Mesenchymal stem cell (in vitro differentiated cells and primary cell): ENCODE data around the gene INVS.
"Not testable (repeated sequence)": the region's sequence is repeated elsewhere in the genome, so short reads cannot be mapped to it uniquely, and the experiment has no call there.

ENCODE experiments used
- DNase-seq: peaks from one replicate; pipeline ENCODE4 v3.0.0-alpha.2; 2013
- H2AFZ ChIP-seq: one replicate; pipeline ENCODE4 v1.6.1; 2013; ENCODE audit warnings: low read depth, mild to moderate bottlenecking, control low read depth, inconsistent platforms, low read length, moderate library complexity
- H2AK5ac ChIP-seq: 2 replicates; pipeline ENCODE4 v1.6.1; 2013; ENCODE audit warnings: low read length, moderate library complexity, mild to moderate bottlenecking, inconsistent platforms; ENCODE audit not compliant: severe bottlenecking
- H2BK120ac ChIP-seq: one replicate; pipeline ENCODE4 v1.6.1; 2013; ENCODE audit warnings: low read depth, mild to moderate bottlenecking, inconsistent platforms, low read length, moderate library complexity
- H2BK12ac ChIP-seq, 2 experiments: one replicate each; pipeline ENCODE4 v1.6.1; 2013; ENCODE audit warnings: inconsistent platforms in 2 of 2, low read length in 2 of 2, mild to moderate bottlenecking in 2 of 2, moderate library complexity in 2 of 2, control low read depth in 1 of 2
- H2BK15ac ChIP-seq: one replicate; pipeline ENCODE4 v1.6.1; 2013; ENCODE audit warnings: mild to moderate bottlenecking, low read depth, inconsistent platforms; ENCODE audit not compliant: poor library complexity, severe bottlenecking
- H2BK5ac ChIP-seq: 2 replicates; pipeline ENCODE4 v1.6.1; 2013; ENCODE audit warnings: low read depth, mild to moderate bottlenecking, low read length, control low read depth, inconsistent platforms; ENCODE audit not compliant: poor library complexity, severe bottlenecking
- H3K14ac ChIP-seq, 2 experiments: one replicate each; pipeline ENCODE4 v1.6.1; 2013; ENCODE audit warnings: inconsistent platforms in 2 of 2, low read length in 2 of 2, control low read depth in 1 of 2, mild to moderate bottlenecking in 1 of 2, moderate library complexity in 1 of 2
- H3K18ac ChIP-seq, 2 experiments: one replicate each; pipeline ENCODE4 v1.6.1; 2013; ENCODE audit warnings: inconsistent platforms in 2 of 2, low read length in 2 of 2, control low read depth in 1 of 2, low read depth in 1 of 2, mild to moderate bottlenecking in 1 of 2
- H3K23ac ChIP-seq, 2 experiments: one replicate each; pipeline ENCODE4 v1.6.1; 2013; ENCODE audit warnings: inconsistent platforms in 2 of 2, low read length in 2 of 2, mild to moderate bottlenecking in 2 of 2, moderate library complexity in 2 of 2, control low read depth in 1 of 2
- H3K27ac ChIP-seq: 2 replicates; pipeline ENCODE4 v1.5.1; 2013; ENCODE audit warnings: mild to moderate bottlenecking, moderate library complexity, low read length, control low read depth, inconsistent platforms; ENCODE audit not compliant: poor library complexity, severe bottlenecking
- H3K27me3 ChIP-seq, 2 experiments: 2 replicates each; pipeline versions ENCODE4 v1.6.1 to v1.7.0; 2013; ENCODE audit warnings: low read length in 2 of 2, mild to moderate bottlenecking in 2 of 2, moderate library complexity in 2 of 2, control low read depth in 1 of 2, inconsistent platforms in 1 of 2; ENCODE audit not compliant: control insufficient read depth in 1 of 2, insufficient read depth in 1 of 2
- H3K36me3 ChIP-seq, 2 experiments: 2 replicates each; pipeline versions ENCODE4 v1.6.1 to v1.7.0; 2013; ENCODE audit warnings: low read length in 2 of 2, control low read depth in 1 of 2, inconsistent platforms in 1 of 2, low read depth in 1 of 2, mild to moderate bottlenecking in 1 of 2; ENCODE audit not compliant: insufficient read depth in 2 of 2, control insufficient read depth in 1 of 2
- H3K4ac ChIP-seq, 2 experiments: one replicate each; pipeline ENCODE4 v1.6.1; 2013; ENCODE audit warnings: inconsistent platforms in 2 of 2, low read length in 2 of 2, mild to moderate bottlenecking in 2 of 2, moderate library complexity in 2 of 2, control low read depth in 1 of 2, low read depth in 1 of 2
- H3K4me1 ChIP-seq: 2 replicates; pipeline ENCODE4 v1.6.1; 2013; ENCODE audit warnings: low read depth, low read length, control low read depth; ENCODE audit not compliant: control insufficient read depth, insufficient read depth
- H3K4me2 ChIP-seq: 2 replicates; pipeline ENCODE4 v1.6.1; 2013; ENCODE audit warnings: low read length, mild to moderate bottlenecking, inconsistent platforms; ENCODE audit not compliant: poor library complexity, severe bottlenecking
- H3K4me3 ChIP-seq, 2 experiments: 2 replicates each; pipeline versions ENCODE4 v1.5.1 to v1.7.0; 2013; ENCODE audit warnings: low read length in 2 of 2, mild to moderate bottlenecking in 2 of 2, control low read depth in 1 of 2, low read depth in 1 of 2; ENCODE audit not compliant: insufficient read depth in 1 of 2
- H3K79me1 ChIP-seq: replicated peaks from 2 replicates; pipeline ENCODE4 v1.6.1; 2013; ENCODE audit warnings: mild to moderate bottlenecking, control low read depth, low read length, inconsistent platforms; ENCODE audit not compliant: poor library complexity, severe bottlenecking
- H3K9ac ChIP-seq: 2 replicates; pipeline ENCODE4 v1.7.0; 2013; ENCODE audit warnings: mild to moderate bottlenecking, low read length, moderate library complexity
- H3K9me3 ChIP-seq: 2 replicates; pipeline ENCODE4 v1.7.0; 2013; ENCODE audit warnings: mild to moderate bottlenecking, low read length; ENCODE audit not compliant: control insufficient read depth
- H4K8ac ChIP-seq: one replicate; pipeline ENCODE4 v1.6.1; 2013; ENCODE audit warnings: inconsistent platforms, mild to moderate bottlenecking, low read length, moderate library complexity
- H4K91ac ChIP-seq: one replicate; pipeline ENCODE4 v1.6.1; 2013; ENCODE audit warnings: mild to moderate bottlenecking, low read length, inconsistent platforms
- WGBS: methylation state at CpG from one replicate; pipeline ENCODE4 v1.1.7; 2013; ENCODE audit warnings: mixed read lengths; 5-methylcytosine and 5-hydroxymethylcytosine counted together

The INVS gene

GRCh38 chr9:100056561-100056960 is 42.5 kb upstream of the INVS start:
- Histone ChIP-seq H3K4ac (no peak overlapping the region), H2BK12ac (no peak overlapping the region), H3K23ac (no peak overlapping the region), H3K9ac (no peak overlapping the region), H3K4me3 (no peak overlapping the region), H3K9me3 (no peaks in the 10 kb centered on the region), H2BK120ac (no peak overlapping the region), H2AK5ac (no peak overlapping the region), H3K36me3 (peaks cover 0 to 48% of the 10 kb centered on the region in 2 experiments), H3K4me2 (no peak overlapping the region), H2AFZ (no peak overlapping the region), H3K18ac (no peak overlapping the region), H3K27ac (no peak overlapping the region), H3K4me1 (no peaks in the 10 kb centered on the region), H2BK5ac (no peak overlapping the region), H4K8ac (no peak overlapping the region), H3K27me3 (no peaks in the 10 kb centered on the region), H3K79me1 (peaks cover 8% of the 10 kb centered on the region), H2BK15ac (no peak overlapping the region), H3K14ac (no peak overlapping the region), H4K91ac (no peak overlapping the region)
- DNase-seq, result no peak
- WGBS, result 97% methylated on average over 2 of the region's 2 CpGs

- Histone ChIP-seq H3K9me3 (no peaks in the 10 kb centered on the region), H2BK15ac (no peak overlapping the region), H2AFZ (no peak overlapping the region), H3K18ac (no peak overlapping the region), H2BK12ac (no peak overlapping the region), H3K23ac (no peak overlapping the region), H4K91ac (no peak overlapping the region), H3K36me3 (peaks cover 0 to 39% of the 10 kb centered on the region in 2 experiments), H3K14ac (no peak overlapping the region), H3K27ac (no peak overlapping the region), H3K27me3 (no peaks in the 10 kb centered on the region), H4K8ac (no peak overlapping the region), H2BK120ac (no peak overlapping the region), H3K4me2 (no peak overlapping the region), H3K4ac (no peak overlapping the region), H3K79me1 (peaks cover 11% of the 10 kb centered on the region), H3K4me1 (peaks cover under 1% of the 10 kb centered on the region), H2BK5ac (no peak overlapping the region), H3K9ac (no peak overlapping the region), H3K4me3 (no peak overlapping the region), H2AK5ac (no peak overlapping the region)
- no peak for DNase-seq
Measured at GRCh38 chr9:100057624-100058023, 41.4 kb upstream of the INVS start.

DNA sequence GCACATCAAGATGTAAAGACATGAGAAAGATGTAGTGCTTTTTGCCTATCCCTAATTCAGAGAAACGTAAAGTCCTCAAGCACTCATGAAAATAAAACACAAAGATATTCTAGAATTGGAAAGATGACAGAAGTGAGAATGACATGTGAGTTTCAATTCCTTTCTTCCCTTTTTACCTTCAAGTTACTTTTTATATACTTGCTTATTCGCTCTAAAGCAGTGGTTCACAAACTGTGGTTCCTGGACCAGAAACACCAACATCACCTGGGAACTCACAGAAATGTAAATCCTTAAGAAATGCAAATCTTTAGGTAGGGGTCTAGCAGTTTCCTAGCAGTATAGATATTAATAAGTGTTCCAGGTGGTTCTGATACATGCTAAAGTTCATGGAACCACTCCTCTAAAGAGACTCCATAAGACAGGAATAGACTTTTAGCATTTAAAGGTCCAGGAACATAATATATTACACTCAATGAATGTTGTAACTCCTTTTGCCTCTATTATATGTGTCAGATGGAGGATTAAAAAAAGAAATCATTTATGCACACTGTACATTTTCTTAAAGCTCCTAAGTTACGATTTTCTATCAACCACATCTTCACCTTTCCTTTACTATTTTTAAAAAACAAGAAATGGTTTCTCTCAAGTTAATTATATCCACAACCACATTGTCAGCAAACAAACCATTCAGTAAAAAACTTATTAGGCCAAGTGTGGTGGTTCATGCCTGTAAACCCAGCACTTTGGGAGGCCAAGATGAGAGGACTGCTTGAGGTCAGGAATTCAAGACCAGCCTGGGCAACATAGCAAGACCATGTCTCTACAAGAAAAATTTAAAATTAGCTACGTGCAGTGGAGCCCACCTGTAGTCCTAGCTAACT is 40.1 kb upstream of the INVS start:
- H4K8ac ChIP-seq, result no peak overlapping the region
- no peak overlapping the region for H3K4me3 ChIP-seq
- no peak overlapping the region for H3K14ac ChIP-seq
- no peak overlapping the region for H3K4me2 ChIP-seq
- peaks cover 1% of the 10 kb centered on the region for H3K4me1 ChIP-seq
- no peak overlapping the region for H2AFZ ChIP-seq
- 98% methylated on average over 3 of the region's 4 CpGs for WGBS
- H3K9ac ChIP-seq, result no peak overlapping the region
- H2BK5ac ChIP-seq, result no peak overlapping the region
- no peaks in the 10 kb centered on the region for H3K27me3 ChIP-seq
- H3K23ac ChIP-seq, result no peak overlapping the region
- H3K9me3 ChIP-seq, result no peaks in the 10 kb centered on the region
- no peak overlapping the region for H3K4ac ChIP-seq
- DNase-seq, result no peak
- H2BK12ac ChIP-seq, result no peak overlapping the region
- no peak overlapping the region for H3K27ac ChIP-seq
- no peak overlapping the region for H2AK5ac ChIP-seq
- no peak overlapping the region for H2BK120ac ChIP-seq
- H3K36me3 ChIP-seq, result peaks cover 0 to 39% of the 10 kb centered on the region in 2 experiments
- H2BK15ac ChIP-seq, result no peak overlapping the region
- peaks cover 12% of the 10 kb centered on the region for H3K79me1 ChIP-seq
- no peak overlapping the region for H4K91ac ChIP-seq
- no peak overlapping the region for H3K18ac ChIP-seq

DNA sequence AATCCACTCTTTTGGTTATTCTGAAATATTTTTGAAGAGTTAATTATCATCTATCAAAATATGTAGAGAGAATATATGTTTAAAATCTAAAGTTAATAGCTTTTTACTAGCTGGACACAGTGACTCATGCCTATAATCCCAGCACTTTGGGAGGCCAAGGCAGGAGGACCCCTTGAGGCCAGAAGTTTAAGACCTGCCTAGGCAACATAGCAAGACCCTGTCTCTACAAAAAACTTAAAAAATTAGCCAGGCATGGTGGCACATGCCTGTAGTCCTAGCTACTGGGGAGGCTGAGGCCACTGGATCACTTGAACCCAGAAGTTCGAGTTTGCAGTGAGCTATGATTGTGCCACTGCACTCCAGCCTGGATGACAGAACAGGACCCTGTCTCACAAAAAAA is 36.4 kb upstream of the INVS start:
- H3K4me3 ChIP-seq, H3K18ac ChIP-seq, H2BK15ac ChIP-seq, H3K14ac ChIP-seq, H3K4me2 ChIP-seq, H4K8ac ChIP-seq, H3K9ac ChIP-seq, H3K4me1 ChIP-seq, H2BK120ac ChIP-seq, H2BK5ac ChIP-seq, H3K23ac ChIP-seq, H2AK5ac ChIP-seq, H3K27ac ChIP-seq, H3K4ac ChIP-seq, H3K9me3 ChIP-seq, H3K27me3 ChIP-seq, H2BK12ac ChIP-seq, DNase-seq, H2AFZ ChIP-seq, H4K91ac ChIP-seq: not testable (repeated sequence)
- peaks cover 0 to 16% of the 10 kb centered on the region in 2 experiments for H3K36me3 ChIP-seq
- peaks cover 12% of the 10 kb centered on the region for H3K79me1 ChIP-seq
- WGBS, result no CpG with 5 or more reads among the region's 1 CpG
